A549 (cell line): ENCODE measurements around the gene ARPC1B.

ENCODE experiments used
- BHLHE40 ChIP-seq: IDR thresholded peaks from 2 replicates; pipeline ENCODE4 v1.6.1; 2012; ENCODE audit warnings: low read depth, low read length, inconsistent platforms
- CHD4 ChIP-seq: fragments of 200-600 bp; sonication (generic); IDR thresholded peaks from 2 replicates; pipeline ENCODE4 v1.6.1; 2016; ENCODE audit warnings: antibody characterized with exemption, mild to moderate bottlenecking, borderline replicate concordance
- POLR2A ChIP-seq: IDR thresholded peaks from 2 replicates; pipeline ENCODE4 v1.6.1; 2012; ENCODE audit warnings: mild to moderate bottlenecking, low read length
- RARB ChIP-seq: fragments of 250-450 bp; sonication (Bioruptor Pico); IDR thresholded peaks from 2 replicates; pipeline ENCODE4 v1.8.0; 2021; ENCODE audit warnings: mild to moderate bottlenecking, moderate library complexity
- TF ChIP-seq, protein P1 (sequence below): fragments of >200 bp; sonication (Bioruptor Twin); formaldehyde crosslinking; IDR thresholded peaks from 3 replicates; pipeline ENCODE4 v1.5.1; 2016
- TF ChIP-seq, protein P2 (sequence below): fragments of >200 bp; sonication (Bioruptor Twin); formaldehyde crosslinking; IDR thresholded peaks from 3 replicates; pipeline ENCODE4 v1.6.1; 2016
- TF ChIP-seq, protein P3 (sequence below): fragments of 200-600 bp; sonication (generic); IDR thresholded peaks from 2 replicates; pipeline ENCODE4 v1.6.1; 2016; ENCODE audit warnings: antibody characterized with exemption, mild to moderate bottlenecking, moderate library complexity
- TF ChIP-seq, protein P4 (sequence below): fragments of 150-350 bp; IDR thresholded peaks from 2 replicates; pipeline ENCODE4 v1.6.1; 2014; ENCODE audit warnings: low read depth, mild to moderate bottlenecking, low read length

DNA sequence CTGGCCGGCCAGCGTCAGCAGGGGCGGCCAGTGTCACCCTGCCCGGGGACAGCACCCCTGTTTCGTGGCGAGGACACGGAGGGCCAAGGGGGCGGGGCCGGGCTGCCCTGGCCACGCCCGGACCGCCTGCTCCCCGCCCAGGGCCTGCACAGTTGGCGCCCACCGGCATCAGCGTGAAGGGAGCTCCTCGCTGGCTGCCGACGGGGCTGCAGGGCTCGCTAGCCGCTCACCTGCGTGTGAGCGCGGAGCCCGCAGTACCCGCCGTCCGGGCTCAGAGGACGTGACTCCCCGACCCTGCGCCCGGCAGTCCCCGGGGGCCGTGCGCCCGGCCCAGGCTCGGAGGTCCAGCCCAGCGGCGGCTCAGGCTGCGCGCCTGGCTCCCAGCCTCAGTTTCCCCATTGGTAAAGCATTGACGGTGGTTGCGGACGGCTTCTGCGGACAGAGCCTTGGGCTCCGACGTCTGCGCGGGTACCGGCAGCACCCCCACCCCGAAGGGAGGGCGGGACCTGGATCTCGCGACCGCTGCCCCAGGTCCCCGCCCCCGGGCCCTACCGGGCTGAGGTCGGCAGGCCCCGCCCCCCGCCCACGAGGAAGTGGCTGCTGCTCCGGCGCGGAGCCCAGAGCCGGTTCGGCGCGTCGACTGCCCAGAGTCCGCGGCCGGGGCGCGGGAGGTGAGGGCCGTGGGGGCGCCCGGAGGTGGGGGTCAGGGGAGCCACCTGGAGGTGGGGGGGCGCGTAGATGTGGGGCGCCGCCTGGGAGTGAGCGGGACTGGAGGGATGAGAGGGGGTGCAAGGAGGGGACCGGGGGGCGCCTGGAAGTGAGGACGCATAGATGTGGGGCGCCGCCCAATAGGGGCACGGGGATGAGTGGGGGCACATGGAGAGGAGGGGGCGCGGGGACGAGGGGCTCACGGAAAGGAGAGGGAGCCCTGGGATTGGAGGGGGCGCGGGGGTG, at the start of gene ARPC1B:
- TF ChIP-seq, protein P1, sequence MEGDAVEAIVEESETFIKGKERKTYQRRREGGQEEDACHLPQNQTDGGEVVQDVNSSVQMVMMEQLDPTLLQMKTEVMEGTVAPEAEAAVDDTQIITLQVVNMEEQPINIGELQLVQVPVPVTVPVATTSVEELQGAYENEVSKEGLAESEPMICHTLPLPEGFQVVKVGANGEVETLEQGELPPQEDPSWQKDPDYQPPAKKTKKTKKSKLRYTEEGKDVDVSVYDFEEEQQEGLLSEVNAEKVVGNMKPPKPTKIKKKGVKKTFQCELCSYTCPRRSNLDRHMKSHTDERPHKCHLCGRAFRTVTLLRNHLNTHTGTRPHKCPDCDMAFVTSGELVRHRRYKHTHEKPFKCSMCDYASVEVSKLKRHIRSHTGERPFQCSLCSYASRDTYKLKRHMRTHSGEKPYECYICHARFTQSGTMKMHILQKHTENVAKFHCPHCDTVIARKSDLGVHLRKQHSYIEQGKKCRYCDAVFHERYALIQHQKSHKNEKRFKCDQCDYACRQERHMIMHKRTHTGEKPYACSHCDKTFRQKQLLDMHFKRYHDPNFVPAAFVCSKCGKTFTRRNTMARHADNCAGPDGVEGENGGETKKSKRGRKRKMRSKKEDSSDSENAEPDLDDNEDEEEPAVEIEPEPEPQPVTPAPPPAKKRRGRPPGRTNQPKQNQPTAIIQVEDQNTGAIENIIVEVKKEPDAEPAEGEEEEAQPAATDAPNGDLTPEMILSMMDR: no peak
- TF ChIP-seq POLR2A: peak; percentile 86
- TF ChIP-seq, protein P2, sequence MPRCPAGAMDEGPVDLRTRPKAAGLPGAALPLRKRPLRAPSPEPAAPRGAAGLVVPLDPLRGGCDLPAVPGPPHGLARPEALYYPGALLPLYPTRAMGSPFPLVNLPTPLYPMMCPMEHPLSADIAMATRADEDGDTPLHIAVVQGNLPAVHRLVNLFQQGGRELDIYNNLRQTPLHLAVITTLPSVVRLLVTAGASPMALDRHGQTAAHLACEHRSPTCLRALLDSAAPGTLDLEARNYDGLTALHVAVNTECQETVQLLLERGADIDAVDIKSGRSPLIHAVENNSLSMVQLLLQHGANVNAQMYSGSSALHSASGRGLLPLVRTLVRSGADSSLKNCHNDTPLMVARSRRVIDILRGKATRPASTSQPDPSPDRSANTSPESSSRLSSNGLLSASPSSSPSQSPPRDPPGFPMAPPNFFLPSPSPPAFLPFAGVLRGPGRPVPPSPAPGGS: peak; percentile 54; the same call in 2 of the 3 replicates
- TF ChIP-seq BHLHE40: no peak
- TF ChIP-seq, protein P3, sequence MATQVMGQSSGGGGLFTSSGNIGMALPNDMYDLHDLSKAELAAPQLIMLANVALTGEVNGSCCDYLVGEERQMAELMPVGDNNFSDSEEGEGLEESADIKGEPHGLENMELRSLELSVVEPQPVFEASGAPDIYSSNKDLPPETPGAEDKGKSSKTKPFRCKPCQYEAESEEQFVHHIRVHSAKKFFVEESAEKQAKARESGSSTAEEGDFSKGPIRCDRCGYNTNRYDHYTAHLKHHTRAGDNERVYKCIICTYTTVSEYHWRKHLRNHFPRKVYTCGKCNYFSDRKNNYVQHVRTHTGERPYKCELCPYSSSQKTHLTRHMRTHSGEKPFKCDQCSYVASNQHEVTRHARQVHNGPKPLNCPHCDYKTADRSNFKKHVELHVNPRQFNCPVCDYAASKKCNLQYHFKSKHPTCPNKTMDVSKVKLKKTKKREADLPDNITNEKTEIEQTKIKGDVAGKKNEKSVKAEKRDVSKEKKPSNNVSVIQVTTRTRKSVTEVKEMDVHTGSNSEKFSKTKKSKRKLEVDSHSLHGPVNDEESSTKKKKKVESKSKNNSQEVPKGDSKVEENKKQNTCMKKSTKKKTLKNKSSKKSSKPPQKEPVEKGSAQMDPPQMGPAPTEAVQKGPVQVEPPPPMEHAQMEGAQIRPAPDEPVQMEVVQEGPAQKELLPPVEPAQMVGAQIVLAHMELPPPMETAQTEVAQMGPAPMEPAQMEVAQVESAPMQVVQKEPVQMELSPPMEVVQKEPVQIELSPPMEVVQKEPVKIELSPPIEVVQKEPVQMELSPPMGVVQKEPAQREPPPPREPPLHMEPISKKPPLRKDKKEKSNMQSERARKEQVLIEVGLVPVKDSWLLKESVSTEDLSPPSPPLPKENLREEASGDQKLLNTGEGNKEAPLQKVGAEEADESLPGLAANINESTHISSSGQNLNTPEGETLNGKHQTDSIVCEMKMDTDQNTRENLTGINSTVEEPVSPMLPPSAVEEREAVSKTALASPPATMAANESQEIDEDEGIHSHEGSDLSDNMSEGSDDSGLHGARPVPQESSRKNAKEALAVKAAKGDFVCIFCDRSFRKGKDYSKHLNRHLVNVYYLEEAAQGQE: peak; percentile 59
- TF ChIP-seq, protein P4, sequence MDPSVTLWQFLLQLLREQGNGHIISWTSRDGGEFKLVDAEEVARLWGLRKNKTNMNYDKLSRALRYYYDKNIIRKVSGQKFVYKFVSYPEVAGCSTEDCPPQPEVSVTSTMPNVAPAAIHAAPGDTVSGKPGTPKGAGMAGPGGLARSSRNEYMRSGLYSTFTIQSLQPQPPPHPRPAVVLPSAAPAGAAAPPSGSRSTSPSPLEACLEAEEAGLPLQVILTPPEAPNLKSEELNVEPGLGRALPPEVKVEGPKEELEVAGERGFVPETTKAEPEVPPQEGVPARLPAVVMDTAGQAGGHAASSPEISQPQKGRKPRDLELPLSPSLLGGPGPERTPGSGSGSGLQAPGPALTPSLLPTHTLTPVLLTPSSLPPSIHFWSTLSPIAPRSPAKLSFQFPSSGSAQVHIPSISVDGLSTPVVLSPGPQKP: no peak
- no peak for TF ChIP-seq CHD4
- no peak for TF ChIP-seq RARB
